Thymus (tissue), 11 donors: ENCODE measurements around the gene CNTFR. TPM values are rescaled to one million over a fixed set of nuclear protein-coding genes. Genes with fewer than 3 reads are reported as not detected.

ENCODE experiments used
- DNase-seq, 9 donors: peaks; one replicate each; pipeline ENCODE4 v3.0.0-alpha.2; 2013; ENCODE audit warnings: low spot score in 9 of 9, low read depth in 6 of 9, missing footprints in 1 of 9
- H3K27ac ChIP-seq, 2 donors: one replicate each; pipeline ENCODE4 v1.5.1; 2013; ENCODE audit warnings: control low read depth in 1 of 2, low read depth in 1 of 2, low read length in 1 of 2, mild to moderate bottlenecking in 1 of 2, moderate library complexity in 1 of 2
- H3K27me3 ChIP-seq, 2 donors: one replicate each; pipeline ENCODE4 v1.5.1; 2013; ENCODE audit warnings: low read length in 1 of 2; ENCODE audit not compliant: control insufficient read depth in 2 of 2, insufficient read depth in 1 of 2
- H3K36me3 ChIP-seq, 2 donors: one replicate each; pipeline ENCODE4 v1.5.1; 2013; ENCODE audit warnings: low read length in 1 of 2, mild to moderate bottlenecking in 1 of 2, moderate library complexity in 1 of 2; ENCODE audit not compliant: control insufficient read depth in 2 of 2, insufficient read depth in 2 of 2
- H3K4me1 ChIP-seq, 2 donors: one replicate each; pipeline ENCODE4 v1.5.1; 2013; ENCODE audit warnings: low read length in 2 of 2; ENCODE audit not compliant: control insufficient read depth in 2 of 2, insufficient read depth in 2 of 2
- H3K4me3 ChIP-seq, 2 donors: one replicate each; pipeline ENCODE4 v1.5.1; 2013; ENCODE audit warnings: low read length in 2 of 2, control low read depth in 1 of 2, mild to moderate bottlenecking in 1 of 2
- H3K9me3 ChIP-seq, 2 donors: one replicate each; pipeline ENCODE4 v1.5.1; 2013; ENCODE audit warnings: low read length in 1 of 2, mild to moderate bottlenecking in 1 of 2; ENCODE audit not compliant: control insufficient read depth in 2 of 2, insufficient read depth in 1 of 2
- WGBS: extraction: QIAGEN DNeasy Blood & Tissue Kit; methylation state at CpG from one replicate; pipeline ENCODE4 v1.1.7; 2013; 5-methylcytosine and 5-hydroxymethylcytosine counted together
- polyA plus RNA-seq: library from polyadenylated mRNA; stranded (reverse); fragments of 200-250 nt; gene quantifications from one replicate; pipeline ENCODE4 v1.2.3, GENCODE V29; 2013
- total RNA-seq: library from RNA; stranded (reverse); fragments of 120-200 nt; gene quantifications from one replicate; pipeline ENCODE4 v1.2.4, GENCODE V29; 2013
- donor health status: healthy.

The CNTFR gene
- total and polyA plus RNA-seq, 2 donors = 2.2 to 3.9 TPM

DNA sequence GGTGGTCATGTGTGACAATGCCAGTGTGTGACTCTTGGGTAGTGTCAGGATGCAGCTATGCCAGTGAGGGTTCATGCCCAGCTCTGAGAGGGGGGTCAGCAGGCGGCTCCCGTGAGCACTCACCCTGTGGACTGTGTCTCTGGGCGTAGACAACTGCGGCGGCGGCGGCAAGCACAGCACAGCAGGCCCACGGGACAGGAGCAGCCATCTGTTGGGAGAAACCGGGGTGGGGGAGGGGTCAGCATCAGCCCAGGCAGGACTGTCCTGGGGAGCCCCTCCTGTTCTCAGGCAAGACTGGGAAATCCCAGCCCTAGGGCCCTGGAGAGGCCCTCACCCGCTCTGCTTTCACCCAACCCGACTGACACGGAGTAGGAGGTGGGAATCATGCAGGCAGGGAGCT lies 20.8 kb downstream of the CNTFR start:
- H3K27ac ChIP-seq = no peak overlapping the region
- H3K4me1 ChIP-seq = peaks cover 0 to 6% of the 10 kb centered on the region in 2 donors
- WGBS = 77% methylated on average over 12 of the region's 12 CpGs
- no peaks in the 10 kb centered on the region for H3K9me3 ChIP-seq
- H3K27me3 ChIP-seq = peaks cover 0 to 53% of the 10 kb centered on the region in 2 donors
- no peak for DNase-seq
- no peaks in the 10 kb centered on the region for H3K36me3 ChIP-seq
- H3K4me3 ChIP-seq = no peak overlapping the region

DNA sequence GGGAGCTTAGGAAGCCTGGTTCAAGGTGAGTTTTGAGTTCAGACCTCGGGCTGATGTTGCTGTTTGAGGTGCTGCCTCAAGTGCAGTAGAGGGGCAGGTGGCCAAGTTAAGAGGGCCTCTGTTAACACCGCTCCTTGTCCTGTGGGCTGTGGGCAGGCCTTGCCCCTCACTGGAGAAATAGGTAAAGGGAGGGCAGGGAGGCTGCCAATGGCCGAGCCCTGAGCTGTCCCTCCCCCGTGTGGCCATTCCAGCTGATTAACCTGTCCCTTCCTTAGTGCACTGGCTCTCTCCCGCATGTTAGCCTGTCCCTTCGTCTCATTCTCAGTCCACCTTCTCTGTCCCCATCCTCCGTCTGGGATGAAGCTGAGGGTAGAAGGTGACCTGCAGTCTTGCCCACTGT lies 21.4 kb downstream of the CNTFR start:
- 87% methylated on average over 7 of the region's 7 CpGs for WGBS
- Histone ChIP-seq H3K27ac (no peak overlapping the region), H3K4me3 (no peak overlapping the region), H3K36me3 (no peaks in the 10 kb centered on the region), H3K9me3 (no peaks in the 10 kb centered on the region), H3K4me1 (peaks cover 0 to 6% of the 10 kb centered on the region in 2 donors), H3K27me3 (peaks cover 0 to 50% of the 10 kb centered on the region in 2 donors)
- DNase-seq = no peak

DNA sequence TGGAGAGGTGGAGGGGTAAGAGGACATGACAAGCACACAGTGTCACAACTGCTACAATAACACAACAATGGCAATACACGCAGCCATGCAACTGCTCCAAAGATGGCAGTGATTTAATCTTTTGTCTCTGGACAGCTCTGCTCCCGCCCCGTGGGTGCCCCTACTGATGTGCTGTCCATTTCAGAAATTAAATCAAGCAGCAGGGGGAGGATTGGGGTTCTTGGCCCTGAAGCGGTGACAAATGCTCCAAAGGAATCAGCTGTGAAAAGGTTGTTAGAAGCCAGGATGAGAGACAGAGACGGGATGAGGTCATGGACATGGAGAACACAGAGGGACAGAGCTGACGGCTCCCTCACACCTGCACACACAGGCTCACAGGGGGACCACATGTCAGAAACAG lies 22.6 kb downstream of the CNTFR start:
- Histone ChIP-seq H3K27ac (no peak overlapping the region), H3K36me3 (no peaks in the 10 kb centered on the region), H3K9me3 (no peaks in the 10 kb centered on the region), H3K4me3 (no peak overlapping the region), H3K4me1 (peaks cover 0 to 6% of the 10 kb centered on the region in 2 donors), H3K27me3 (peaks cover 0 to 48% of the 10 kb centered on the region in 2 donors)
- 89% methylated on average over 6 of the region's 6 CpGs for WGBS
- DNase-seq = no peak

- H3K27me3 ChIP-seq = peaks cover 0 to 50% of the 10 kb centered on the region in 2 donors
- H3K36me3 ChIP-seq = no peaks in the 10 kb centered on the region
- H3K4me1 ChIP-seq = peaks cover 0 to 6% of the 10 kb centered on the region in 2 donors
- no peaks in the 10 kb centered on the region for H3K9me3 ChIP-seq
- no peak overlapping the region for H3K27ac ChIP-seq
- H3K4me3 ChIP-seq = no peak overlapping the region
- 76% methylated on average over 8 of the region's 8 CpGs for WGBS
- DNase-seq = no peak
These were observed 23.2 kb downstream of the CNTFR start for GRCh38 chr9:34566322-34566721.

- no peak overlapping the region for H3K4me3 ChIP-seq
- H3K27ac ChIP-seq = no peak overlapping the region
- H3K36me3 ChIP-seq = no peaks in the 10 kb centered on the region
- H3K27me3 ChIP-seq = peaks cover 0 to 52% of the 10 kb centered on the region in 2 donors
- WGBS = 62% methylated on average over 8 of the region's 8 CpGs
- H3K4me1 ChIP-seq = peaks cover 0 to 8% of the 10 kb centered on the region in 2 donors
- no peak for DNase-seq
- H3K9me3 ChIP-seq = no peaks in the 10 kb centered on the region
These were observed 23.7 kb downstream of the CNTFR start for GRCh38 chr9:34565856-34566255.

DNA sequence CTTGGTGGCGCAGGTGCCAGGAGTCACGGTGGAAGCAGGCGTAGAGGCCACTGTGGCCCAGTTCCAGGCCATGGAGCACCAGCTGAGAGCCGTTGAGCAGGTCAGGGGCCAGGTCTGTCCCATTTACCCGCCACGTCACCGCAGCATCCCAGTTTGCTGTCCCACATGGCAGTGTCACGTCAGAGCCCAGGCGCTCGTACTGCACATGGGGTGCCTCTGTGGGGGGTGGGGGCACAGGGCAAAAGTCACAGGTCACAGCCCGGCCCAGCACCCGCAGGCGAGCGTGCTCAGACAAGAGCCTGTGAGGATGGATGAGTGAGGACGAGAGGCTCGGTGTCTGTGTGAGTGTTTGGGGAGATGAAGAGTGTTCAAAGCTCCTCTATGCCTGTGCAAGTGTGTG lies 24.9 kb downstream of the CNTFR start:
- Histone ChIP-seq H3K9me3 (no peaks in the 10 kb centered on the region), H3K27ac (no peak overlapping the region), H3K36me3 (no peaks in the 10 kb centered on the region), H3K27me3 (peaks cover 0 to 58% of the 10 kb centered on the region in 2 donors), H3K4me3 (no peak overlapping the region), H3K4me1 (peaks cover 0 to 9% of the 10 kb centered on the region in 2 donors)
- 96% methylated on average over 16 of the region's 16 CpGs for WGBS
- no peak for DNase-seq

DNA sequence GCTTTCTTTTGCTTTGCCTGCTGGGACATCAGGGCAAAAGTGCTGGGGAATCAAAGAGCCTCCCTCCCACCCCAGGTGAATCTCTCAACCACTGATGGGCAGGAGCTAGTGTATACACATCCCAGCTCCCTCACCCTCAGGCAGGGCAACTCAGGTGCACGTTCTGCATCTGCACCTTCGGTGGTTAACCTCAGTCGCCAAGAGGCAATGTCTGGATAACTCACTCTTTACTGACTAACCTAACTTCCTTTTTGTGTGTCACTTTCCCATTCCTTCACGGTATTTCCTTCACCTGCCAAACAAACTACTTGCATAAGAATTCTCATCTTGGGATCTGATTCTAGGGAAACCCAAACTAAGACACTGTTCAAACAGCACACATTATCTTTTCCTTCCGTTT lies 26.3 kb downstream of the CNTFR start:
- no peak for DNase-seq
- H3K4me3 ChIP-seq = no peak overlapping the region
- no peaks in the 10 kb centered on the region for H3K36me3 ChIP-seq
- 48% methylated on average over 5 of the region's 5 CpGs for WGBS
- peaks cover 0 to 59% of the 10 kb centered on the region in 2 donors for H3K27me3 ChIP-seq
- peaks cover 0 to 18% of the 10 kb centered on the region in 2 donors for H3K4me1 ChIP-seq
- no peaks in the 10 kb centered on the region for H3K9me3 ChIP-seq
- no peak overlapping the region for H3K27ac ChIP-seq

DNA sequence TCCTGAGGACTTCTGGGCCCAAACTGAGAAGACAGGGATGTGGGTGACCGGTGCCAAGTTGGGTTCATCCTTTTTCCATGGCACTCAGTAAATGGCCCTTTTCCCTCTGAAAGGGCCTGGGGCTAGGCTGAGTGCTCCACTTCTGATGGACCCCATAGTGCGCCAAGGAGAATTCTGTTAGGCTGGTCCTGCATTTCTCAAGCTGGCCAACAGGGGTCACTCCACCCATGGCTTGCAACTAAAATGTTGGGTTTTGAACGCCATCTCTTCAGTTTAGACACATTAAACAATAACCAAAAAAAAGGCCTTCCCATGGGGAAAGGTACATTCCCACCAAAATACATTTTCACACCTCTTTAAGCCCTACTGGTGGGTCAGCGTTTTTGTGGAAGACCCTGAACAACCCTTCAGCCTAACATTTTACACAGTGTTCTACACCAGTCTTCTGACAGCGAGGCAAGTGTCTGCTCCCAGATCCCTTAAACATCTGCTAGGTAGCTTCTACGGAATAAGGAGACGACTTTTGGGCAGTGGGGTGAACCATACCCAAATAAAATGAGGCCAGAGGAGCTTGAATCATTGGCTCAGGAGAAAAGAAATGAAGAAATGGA lies 27.3 kb downstream of the CNTFR start:
- H3K4me1 ChIP-seq = peaks cover 0 to 22% of the 10 kb centered on the region in 2 donors
- peaks cover 0 to 58% of the 10 kb centered on the region in 2 donors for H3K27me3 ChIP-seq
- WGBS = 84% methylated on average over 7 of the region's 7 CpGs

GRCh38 chr9:34560599-34561214 lies 28.8 kb downstream of the CNTFR start:
- Histone ChIP-seq H3K27ac (no peak overlapping the region), H3K36me3 (no peaks in the 10 kb centered on the region)
- no peak for DNase-seq

More for the DNA sequence above, 27.3 kb downstream of the CNTFR start:
- no peak overlapping the region for H3K27ac ChIP-seq
- H3K9me3 ChIP-seq = no peaks in the 10 kb centered on the region
- H3K36me3 ChIP-seq = no peaks in the 10 kb centered on the region
- peak in 1 of 9 donors; percentile 11 for DNase-seq
- H3K4me3 ChIP-seq = no peak overlapping the region

More at GRCh38 chr9:34560599-34561214, 28.8 kb downstream of the CNTFR start:
- Histone ChIP-seq H3K4me3 (no peak overlapping the region), H3K9me3 (no peaks in the 10 kb centered on the region), H3K4me1 (peaks cover 0 to 18% of the 10 kb centered on the region in 2 donors), H3K27me3 (peaks cover 0 to 44% of the 10 kb centered on the region in 2 donors)
- 93% methylated on average over 21 of the region's 21 CpGs for WGBS
